Adrenal gland (tissue), 12 donors: ENCODE results near the gene ADAMTS6. TPM values are rescaled to one million over a fixed set of nuclear protein-coding genes. Genes with fewer than 3 reads are reported as not detected.

Experiments
- DNase-seq, 7 donors: peaks; one replicate each; pipeline ENCODE4 v3.0.0-alpha.2; 2019 to 2020
- H3K27ac ChIP-seq, 5 donors: fragments of 200-600 bp; sonication (generic) in 4 of 5; 1 replicate in 3 of 5; 2 replicates in 2 of 5; pipeline versions ENCODE4 v1.5.1 to v1.8.0; 2016 to 2020; ENCODE audit warnings: mild to moderate bottlenecking in 1 of 5
- H3K27me3 ChIP-seq: fragments of 200-600 bp; 2 replicates; pipeline ENCODE4 v1.8.0; 2021
- H3K36me3 ChIP-seq, 2 donors: fragments of 200-600 bp; replicated peaks in 1 of 2; 1 replicate in 1 of 2; 2 replicates in 1 of 2; pipeline versions ENCODE4 v1.5.1 to v1.8.0; 2018 to 2022
- H3K4me1 ChIP-seq, 2 donors: fragments of 200-600 bp; replicated peaks in 1 of 2; 1 replicate in 1 of 2; 2 replicates in 1 of 2; pipeline versions ENCODE4 v1.5.1 to v1.8.0; 2018 to 2021
- H3K4me3 ChIP-seq, 4 donors: fragments of 200-600 bp; sonication (generic) in 3 of 4; one replicate each; pipeline ENCODE4 v1.5.1; 2016 to 2018
- H3K9me3 ChIP-seq, 3 donors: fragments of 200-600 bp; sonication (generic) in 1 of 3; replicated peaks in 1 of 3; 1 replicate in 2 of 3; 2 replicates in 1 of 3; pipeline versions ENCODE4 v1.5.1 to v1.8.0; 2016 to 2021
- POLR2A ChIP-seq, 2 donors: fragments of 450-650 bp; IDR thresholded peaks; one replicate each; pipeline ENCODE4 v1.6.1; 2017; ENCODE audit warnings: antibody characterized with exemption in 2 of 2, mild to moderate bottlenecking in 2 of 2, moderate library complexity in 1 of 2
- WGBS, 4 donors: extraction: QIAGEN DNeasy Blood & Tissue Kit in 2 of 4; methylation state at CpG; one replicate each; pipeline versions ENCODE4 v1.1.5 to v1.1.7; 2013 to 2017; 5-methylcytosine and 5-hydroxymethylcytosine counted together
- intact Hi-C, 2 donors: fragments of 100-400 bp; cut with DNase I; formaldehyde crosslinking; loops; one replicate each; pipeline versions ENCODE4 v1.14.1 to v1.15.0; 2022 to 2023
- polyA plus RNA-seq, 3 donors: library from polyadenylated mRNA; stranded (reverse); fragments of 200-250 nt in 2 of 3; fragments of 350-450 nt in 1 of 3; fragmentation: Illumina TruSeq in 1 of 3; extraction: RNeasy Lipid Tissue Mini Kit (QIAGEN cat#74804) in 1 of 3; gene quantifications; one replicate each; pipeline ENCODE4 v1.2.3, GENCODE V29; 2013 to 2014
- total RNA-seq, 9 donors: library from RNA; depleted of rRNA in 4 of 9; stranded (reverse); fragments of >200 nt in 4 of 9; fragments of 120-200 nt in 1 of 9; fragmentation: NEBNext Ultra II Directional in 1 of 9; extraction: Animal tissue kit (Norgen Biotek cat#: 25700) in 1 of 9; gene quantifications; one replicate each; pipeline versions ENCODE4 v1.1.0 to v1.2.4, GENCODE V29; 2013 to 2023
- TF ChIP-seq, protein P1 (sequence below), 6 experiments: fragments of 450-650 bp in 4 of 6; fragments of 200-600 bp in 2 of 6; sonication (generic) in 1 of 6; IDR thresholded peaks; 1 replicate in 5 of 6; 2 replicates in 1 of 6; pipeline versions ENCODE4 v1.5.1 to v1.8.0; 2016 to 2021; ENCODE audit warnings: antibody characterized with exemption in 6 of 6, mild to moderate bottlenecking in 2 of 6, moderate library complexity in 1 of 6
- donor health status: healthy with polysubstance abuse.
- donor health status: Bipolar disorder and iron deficiency.
- donor health status: DM: yes; HTN: yes; CAD: no.
- donor health status: DM: no; HTN: no; CAD: no.
- donor health status: DM: no; HTN: no; CAD: no.
- donor health status: DM: yes; HTN: yes; CAD: no.

ADAMTS6 gene
- total and polyA plus RNA-seq, 12 donors: 0.24 to 11.9 (median 0.89) TPM

DNA sequence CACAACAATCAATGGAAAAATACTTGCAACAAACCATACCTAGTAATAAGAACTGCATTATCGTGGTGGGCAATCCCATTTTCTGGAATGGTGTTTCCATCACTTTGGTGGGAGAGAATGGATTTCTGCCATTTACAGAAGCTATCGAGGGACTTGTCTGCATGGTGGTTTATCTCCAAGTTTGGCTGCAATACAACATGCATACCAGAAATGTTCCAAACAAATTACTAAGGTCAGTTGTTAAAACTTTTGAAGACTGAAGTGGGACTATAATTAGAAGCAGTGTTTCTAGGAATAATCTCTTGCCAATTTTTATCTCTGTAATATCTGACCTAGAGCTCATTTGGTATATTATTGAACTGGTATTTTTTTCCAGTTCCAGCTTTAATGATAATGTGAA, 30.3 kb downstream of the ADAMTS6 start:
- no peaks in the 10 kb centered on the region for H3K4me1 ChIP-seq
- no peak overlapping the region for H3K4me3 ChIP-seq
- H3K9me3 ChIP-seq: no peaks in the 10 kb centered on the region
- H3K27ac ChIP-seq: no peak overlapping the region
- WGBS, 4 donors: 47 to 48% (median 47%) methylated on average over 2 of the region's 2 CpGs
- intact Hi-C loops: no loop called here
- no peak for TF ChIP-seq POLR2A (IDR thresholded peaks at IDR 0.05)
- TF ChIP-seq, protein P1, sequence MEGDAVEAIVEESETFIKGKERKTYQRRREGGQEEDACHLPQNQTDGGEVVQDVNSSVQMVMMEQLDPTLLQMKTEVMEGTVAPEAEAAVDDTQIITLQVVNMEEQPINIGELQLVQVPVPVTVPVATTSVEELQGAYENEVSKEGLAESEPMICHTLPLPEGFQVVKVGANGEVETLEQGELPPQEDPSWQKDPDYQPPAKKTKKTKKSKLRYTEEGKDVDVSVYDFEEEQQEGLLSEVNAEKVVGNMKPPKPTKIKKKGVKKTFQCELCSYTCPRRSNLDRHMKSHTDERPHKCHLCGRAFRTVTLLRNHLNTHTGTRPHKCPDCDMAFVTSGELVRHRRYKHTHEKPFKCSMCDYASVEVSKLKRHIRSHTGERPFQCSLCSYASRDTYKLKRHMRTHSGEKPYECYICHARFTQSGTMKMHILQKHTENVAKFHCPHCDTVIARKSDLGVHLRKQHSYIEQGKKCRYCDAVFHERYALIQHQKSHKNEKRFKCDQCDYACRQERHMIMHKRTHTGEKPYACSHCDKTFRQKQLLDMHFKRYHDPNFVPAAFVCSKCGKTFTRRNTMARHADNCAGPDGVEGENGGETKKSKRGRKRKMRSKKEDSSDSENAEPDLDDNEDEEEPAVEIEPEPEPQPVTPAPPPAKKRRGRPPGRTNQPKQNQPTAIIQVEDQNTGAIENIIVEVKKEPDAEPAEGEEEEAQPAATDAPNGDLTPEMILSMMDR (IDR thresholded peaks at IDR 0.05): no peak
- no peak for DNase-seq
- no peaks in the 10 kb centered on the region for H3K27me3 ChIP-seq
- no peaks in the 10 kb centered on the region for H3K36me3 ChIP-seq

DNA sequence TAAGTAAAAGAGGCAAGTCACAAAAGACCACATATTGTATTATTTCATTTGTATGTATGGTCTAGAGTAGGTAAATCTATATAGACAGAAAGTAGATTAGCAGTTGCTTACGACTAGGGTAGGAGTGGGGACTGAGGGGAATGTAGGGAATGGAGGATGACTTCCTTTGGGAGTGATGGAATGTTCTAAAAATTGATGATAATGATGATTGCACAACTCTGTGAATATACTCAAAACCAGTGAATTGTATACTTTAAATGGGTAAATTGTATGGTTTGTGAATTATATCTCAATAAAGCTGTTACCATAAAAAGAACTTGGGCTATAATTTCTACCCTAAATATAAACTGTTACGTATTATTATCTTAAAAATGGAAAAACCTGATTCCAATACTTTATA, 35.0 kb downstream of the ADAMTS6 start:
- no peaks in the 10 kb centered on the region for H3K36me3 ChIP-seq
- intact Hi-C loops: no loop called here
- no peak for DNase-seq
- whole genome bisulfite sequencing, 4 donors: 81 to 88% (median 88%) methylated on average over 2 of the region's 2 CpGs
- H3K4me3 ChIP-seq: no peak overlapping the region
- TF ChIP-seq POLR2A (IDR thresholded peaks at IDR 0.05): no peak
- TF ChIP-seq, protein P1 (IDR thresholded peaks at IDR 0.05): no peak
- no peaks in the 10 kb centered on the region for H3K9me3 ChIP-seq
- H3K27ac ChIP-seq: no peak overlapping the region
- H3K4me1 ChIP-seq: no peaks in the 10 kb centered on the region
- H3K27me3 ChIP-seq: no peaks in the 10 kb centered on the region

DNA sequence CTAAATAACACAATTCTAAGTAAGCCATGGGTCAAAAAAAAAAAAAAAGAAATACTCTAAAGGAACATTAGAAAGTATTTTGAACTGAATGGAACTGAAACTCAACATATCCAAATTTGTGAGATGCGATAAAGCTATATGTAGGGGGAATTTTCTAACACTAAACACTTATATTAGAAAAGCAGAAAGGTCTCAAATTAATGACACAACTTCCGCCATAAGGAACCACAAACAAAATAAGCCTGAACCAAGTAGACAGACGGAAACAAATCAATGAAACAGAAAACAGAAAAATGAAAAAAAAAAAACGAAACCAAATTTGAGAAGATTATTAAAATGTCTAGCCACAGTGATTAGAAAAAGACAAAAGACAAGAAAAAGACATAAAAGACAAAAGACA, 39.9 kb downstream of the ADAMTS6 start:
- Histone ChIP-seq H3K27me3 (no peaks in the 10 kb centered on the region), H3K4me1 (no peaks in the 10 kb centered on the region), H3K36me3 (no peaks in the 10 kb centered on the region), H3K4me3 (no peak overlapping the region), H3K27ac (no peak overlapping the region), H3K9me3 (no peaks in the 10 kb centered on the region)
- 82 to 86% (median 85%) methylated on average over 4 of the region's 4 CpGs for WGBS, 4 donors
- no peak for TF ChIP-seq POLR2A (IDR thresholded peaks at IDR 0.05)
- TF ChIP-seq, protein P1 (IDR thresholded peaks at IDR 0.05): no peak
- DNase-seq: no peak
- intact Hi-C loops: no loop called here

DNA sequence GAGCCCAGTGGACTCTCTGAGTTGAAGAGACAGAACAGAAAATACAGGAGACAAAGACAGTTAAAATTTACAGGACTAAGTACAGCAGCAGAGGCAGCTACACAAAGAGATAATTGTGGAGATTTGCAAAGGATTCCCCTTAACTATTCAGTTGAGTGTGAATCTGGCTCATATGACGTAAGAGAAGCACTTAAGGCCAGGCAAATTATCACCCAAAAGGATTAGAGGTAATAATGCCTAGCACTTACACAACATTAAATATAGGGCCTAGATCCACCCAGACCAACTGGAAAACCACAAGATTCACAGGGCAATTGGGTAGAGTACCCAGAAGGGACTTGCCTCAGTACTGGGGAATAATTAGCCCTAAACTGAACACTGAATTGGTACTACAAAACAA, 41.3 kb downstream of the ADAMTS6 start:
- no peaks in the 10 kb centered on the region for H3K4me1 ChIP-seq
- WGBS, 4 donors: 84 to 95% (median 90%) methylated on average over 1 of the region's 1 CpG
- intact Hi-C loops: no loop called here
- H3K27me3 ChIP-seq: no peaks in the 10 kb centered on the region
- H3K4me3 ChIP-seq: no peak overlapping the region
- no peaks in the 10 kb centered on the region for H3K36me3 ChIP-seq
- TF ChIP-seq, protein P1 (IDR thresholded peaks at IDR 0.05): no peak
- TF ChIP-seq POLR2A (IDR thresholded peaks at IDR 0.05): no peak
- DNase-seq: no peak
- H3K27ac ChIP-seq: no peak overlapping the region
- H3K9me3 ChIP-seq: no peaks in the 10 kb centered on the region
